Activated CD8-positive, alpha-beta memory T cell treated with anti-CD3 and anti-CD28 coated beads, Interleukin-2, amount 10 ng/mL, durations not matched to agents 7 days and 5 days (primary cell): ENCODE measurements around the gene GPC6. TPM values are rescaled to one million over a fixed set of nuclear protein-coding genes. Genes with fewer than 3 reads are reported as not detected.

Experiments
- ATAC-seq: fragments of 150-1000 bp; cut with Tn5 transposase; one replicate; pipeline ENCODE4 v1.10.0; 2021; ENCODE audit warnings: moderate library complexity
- CTCF ChIA-PET: fragments of 350-600 bp; sonication (Branson Sonifier 250); formaldehyde crosslinking; loops from one replicate; lab custom pipeline; 2021; ENCODE audit warnings: antibody characterized with exemption; lab: Charles Lee
- DNase-seq: peaks from one replicate; pipeline ENCODE4 v3.0.0-alpha.2; 2020
- H3K27ac Mint-ChIP-seq: one replicate; pipeline ENCODE4 v1.8.0; 2021; ENCODE audit warnings: mild to moderate bottlenecking, mixed read lengths
- H3K27me3 Mint-ChIP-seq: one replicate; pipeline ENCODE4 v1.8.0; 2021; ENCODE audit warnings: mixed read lengths
- H3K36me3 Mint-ChIP-seq: one replicate; pipeline ENCODE4 v1.8.0; 2021; ENCODE audit warnings: mild to moderate bottlenecking, mixed read lengths
- H3K4me1 Mint-ChIP-seq: one replicate; pipeline ENCODE4 v1.8.0; 2021; ENCODE audit warnings: mixed read lengths
- H3K4me3 Mint-ChIP-seq: one replicate; pipeline ENCODE4 v1.8.0; 2021; ENCODE audit warnings: mild to moderate bottlenecking, moderate library complexity, mixed read lengths
- H3K9me3 Mint-ChIP-seq: one replicate; pipeline ENCODE4 v1.8.0; 2022; ENCODE audit warnings: low read depth, mixed read lengths
- total RNA-seq, 2 experiments: library from RNA; stranded (reverse); gene quantifications; one replicate each; pipeline ENCODE4 v1.2.3, GENCODE V29; 2021

GPC6 gene
- total RNA-seq, 2 experiments from 2014 or later: not detected

DNA sequence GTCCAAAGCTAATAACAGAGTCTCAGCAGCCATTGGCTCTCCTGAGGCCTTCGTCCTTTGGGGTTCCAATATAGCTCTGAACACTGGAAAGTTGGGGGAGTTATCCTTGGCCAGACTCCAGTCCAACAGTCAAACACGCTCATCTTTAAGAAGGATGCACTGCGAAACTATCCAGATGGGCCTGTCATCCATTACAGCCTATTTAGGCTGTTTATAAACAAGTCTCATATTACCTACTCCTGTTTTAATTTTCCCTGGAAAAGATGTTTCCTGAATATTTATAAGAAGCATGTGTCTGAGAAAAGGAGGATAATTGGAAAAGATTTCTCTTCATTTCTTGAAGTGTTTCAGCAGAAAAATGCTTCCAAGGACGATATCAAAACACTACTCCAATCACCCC, 1082.2 kb downstream of the GPC6 start:
- Mint-ChIP-seq H3K9me3 (no peaks in the 10 kb centered on the region), H3K4me3 (no peak overlapping the region), H3K27ac (no peak overlapping the region), H3K36me3 (peaks cover 10% of the 10 kb centered on the region), H3K4me1 (peaks cover 32% of the 10 kb centered on the region), H3K27me3 (no peaks in the 10 kb centered on the region)
- no peak for DNase-seq
- no peak for ATAC-seq
- CTCF ChIA-PET: interaction anchor here (1.8 kb wide), 1 partner anchor 37 kb away, joined by 5 read pairs; no protein-coding TSS in a partner anchor

DNA sequence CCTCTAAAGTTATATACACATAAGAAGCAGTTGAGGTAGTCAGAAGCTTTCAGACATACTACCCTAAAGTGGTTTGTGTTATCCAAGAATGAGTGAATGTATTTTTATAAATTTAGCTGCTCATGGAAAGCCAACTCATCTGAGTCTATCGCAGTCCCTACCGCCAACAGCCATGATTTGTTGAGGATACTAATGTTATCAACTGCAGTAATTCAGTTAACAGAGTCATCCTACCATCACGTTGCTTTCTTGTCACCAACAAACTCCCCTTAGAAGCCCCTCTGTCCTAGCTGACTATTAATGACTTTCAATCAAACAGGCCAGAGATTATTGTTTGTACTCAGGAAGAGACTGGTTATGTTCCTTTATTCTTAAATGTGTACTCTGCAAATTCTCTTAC, 1083.0 kb downstream of the GPC6 start:
- Mint-ChIP-seq H3K4me1 (peaks cover 40% of the 10 kb centered on the region), H3K27me3 (no peaks in the 10 kb centered on the region), H3K27ac (no peak overlapping the region), H3K9me3 (no peaks in the 10 kb centered on the region), H3K4me3 (no peak overlapping the region), H3K36me3 (peaks cover 10% of the 10 kb centered on the region)
- ATAC-seq (no peak), DNase-seq (no peak)
- CTCF ChIA-PET: interaction anchor here (1.2 to 1.8 kb wide), 4 partner anchors 9 to 41 kb away, joined by 3 to 5 read pairs (median 3); no protein-coding TSS in a partner anchor

DNA sequence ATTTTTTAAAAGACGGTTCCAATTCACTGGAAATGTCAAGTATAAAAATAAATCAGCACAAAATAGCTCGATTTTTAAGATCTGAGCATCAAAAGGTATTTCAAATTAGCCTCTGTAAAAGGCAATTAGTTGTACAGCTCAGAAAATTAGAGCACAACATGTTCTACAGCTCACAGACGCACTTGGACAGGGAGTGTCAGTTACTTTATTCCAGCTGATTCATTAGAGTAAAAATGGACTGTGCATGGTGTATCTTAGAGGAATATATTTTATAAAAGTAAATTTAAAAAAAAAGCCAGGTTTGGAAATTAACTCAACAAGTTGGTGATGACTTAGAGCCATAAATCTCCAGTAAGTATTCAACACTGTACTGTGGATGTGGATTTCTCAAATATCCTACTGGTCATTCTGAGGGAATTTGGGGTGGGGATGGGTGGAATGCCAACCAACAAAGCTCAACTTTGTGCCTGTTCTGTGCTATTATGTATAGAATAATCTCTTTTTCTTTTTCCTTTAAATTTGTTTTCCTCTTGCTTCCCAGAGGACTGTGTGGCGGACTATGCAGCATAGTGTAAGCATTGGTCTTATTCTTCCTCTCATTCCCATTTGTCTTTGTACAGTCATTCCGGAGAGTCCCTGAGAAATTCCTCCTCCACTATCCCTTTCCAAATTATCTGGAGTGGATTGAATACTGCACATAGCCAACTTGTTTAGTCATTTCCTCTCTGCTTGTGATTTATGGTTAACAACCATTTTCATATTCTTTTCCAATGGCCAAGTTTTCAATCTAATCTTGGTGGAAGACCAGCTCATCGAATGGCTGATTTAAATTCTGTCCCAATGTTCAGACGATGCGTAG, 1083.6 kb downstream of the GPC6 start:
- Mint-ChIP-seq H3K4me3 (no peak overlapping the region), H3K4me1 (peaks cover 46% of the 10 kb centered on the region), H3K36me3 (peaks cover 16% of the 10 kb centered on the region), H3K27ac (no peak overlapping the region), H3K9me3 (no peaks in the 10 kb centered on the region), H3K27me3 (no peaks in the 10 kb centered on the region)
- ATAC-seq (no peak), DNase-seq (no peak)
- CTCF ChIA-PET: interaction anchor here (1.2 to 1.8 kb wide), 4 partner anchors 10 to 41 kb away, joined by 3 to 5 read pairs (median 3); no protein-coding TSS in a partner anchor

DNA sequence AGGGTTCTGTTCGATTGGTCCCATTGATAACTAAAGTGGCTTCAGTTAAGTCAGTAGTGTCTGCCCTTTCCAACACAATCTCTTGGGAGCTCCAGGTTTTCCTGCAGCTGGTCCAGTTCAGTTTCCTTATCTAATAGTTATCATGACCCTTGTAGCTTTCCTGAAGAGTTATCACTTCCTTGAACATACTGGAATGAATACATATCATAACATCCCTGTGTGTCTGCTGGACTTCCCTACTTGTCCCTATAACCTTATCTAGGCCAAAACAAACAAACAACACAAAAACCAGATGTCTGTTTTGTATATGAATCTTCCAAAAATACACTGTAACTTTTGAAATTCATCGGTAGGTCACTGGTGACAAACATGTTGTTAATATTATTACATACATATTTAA, 1085.3 kb downstream of the GPC6 start:
- no peak for ATAC-seq
- CTCF ChIA-PET: interaction anchor here (1.1 to 1.7 kb wide), 3 partner anchors 9 to 50 kb away, joined by 3 to 6 read pairs (median 3); no protein-coding TSS in a partner anchor
- H3K27ac Mint-ChIP-seq: peak overlapping the region; percentile 99
- peaks cover 25% of the 10 kb centered on the region for H3K36me3 Mint-ChIP-seq
- no peak for DNase-seq
- H3K9me3 Mint-ChIP-seq: no peaks in the 10 kb centered on the region
- peak overlapping the region; percentile 56 for H3K4me3 Mint-ChIP-seq
- peaks cover 61% of the 10 kb centered on the region for H3K4me1 Mint-ChIP-seq
- no peaks in the 10 kb centered on the region for H3K27me3 Mint-ChIP-seq

DNA sequence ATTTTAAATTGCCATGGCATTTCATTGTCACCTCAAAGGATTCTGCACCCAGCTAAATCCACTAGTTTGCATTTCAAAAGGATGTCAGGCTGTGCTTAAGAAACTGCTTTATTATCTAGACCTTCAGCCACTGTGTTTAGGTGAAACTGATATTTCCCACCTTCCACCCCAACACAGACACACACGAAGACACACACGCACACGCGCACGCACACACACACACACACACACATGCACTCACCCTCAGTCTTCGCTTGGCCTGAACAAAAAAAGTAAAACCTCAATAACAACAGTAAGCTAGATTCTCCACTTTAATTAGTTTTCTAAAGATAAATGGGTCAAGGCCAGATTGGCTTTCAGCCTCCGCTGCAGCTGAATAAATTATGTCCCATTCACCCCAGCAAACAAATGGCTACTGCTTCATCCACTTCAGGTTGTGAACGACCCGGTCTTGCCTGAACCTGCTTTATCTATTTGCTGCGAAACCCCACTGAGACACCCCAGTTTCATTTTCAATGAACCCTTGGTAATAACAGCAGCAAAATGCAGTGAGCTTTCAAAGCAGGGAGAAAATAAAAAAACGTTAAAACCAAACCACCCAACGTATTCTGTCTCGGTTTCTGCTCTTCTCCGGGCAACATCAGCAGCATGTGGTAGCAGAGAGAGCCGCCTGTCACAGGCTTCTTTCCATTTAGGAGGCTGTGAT, 1086.1 kb downstream of the GPC6 start:
- CTCF ChIA-PET: interaction anchor here (1.0 to 1.7 kb wide), 4 partner anchors 10 to 50 kb away, joined by 3 to 6 read pairs (median 4); no protein-coding TSS in a partner anchor
- H3K27ac Mint-ChIP-seq: peak overlapping the region; percentile 99
- peak; percentile 70 for DNase-seq

DNA sequence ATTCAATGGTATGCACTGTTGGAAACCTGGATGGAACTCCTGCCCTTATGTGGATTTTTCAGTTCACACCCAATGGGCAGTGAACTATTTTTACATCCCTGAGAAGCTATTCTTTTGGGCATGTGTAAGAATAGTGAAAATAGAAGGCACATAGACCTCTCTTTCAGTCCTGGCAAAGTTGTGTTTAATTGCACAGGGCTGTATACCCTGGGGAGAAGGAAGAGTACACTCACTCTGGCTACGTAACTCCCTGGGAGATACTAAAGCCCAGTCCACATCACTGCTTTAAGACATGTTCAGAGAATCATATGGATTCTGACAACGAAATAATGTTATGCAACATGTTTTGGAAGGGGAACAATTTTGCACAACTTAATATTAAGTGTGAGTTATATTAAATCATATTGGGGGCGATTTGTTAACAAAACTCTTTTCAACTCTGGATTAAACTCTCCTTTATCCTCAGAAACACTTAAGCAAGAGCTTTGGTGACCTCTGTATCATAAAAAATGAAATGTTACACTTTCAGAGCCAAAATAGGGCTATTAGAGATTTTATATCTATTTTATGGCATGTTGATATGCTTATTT, 1086.8 kb downstream of the GPC6 start:
- CTCF ChIA-PET: interaction anchor here (1.0 to 2.1 kb wide), 4 partner anchors 10 to 49 kb away, joined by 5 to 8 read pairs (median 6); no protein-coding TSS in a partner anchor
- Mint-ChIP-seq H3K36me3 (peaks cover 28% of the 10 kb centered on the region), H3K9me3 (no peaks in the 10 kb centered on the region), H3K27ac (peak overlapping the region; percentile 99), H3K4me3 (peak overlapping the region; percentile 80), H3K4me1 (peaks cover 75% of the 10 kb centered on the region), H3K27me3 (no peaks in the 10 kb centered on the region)
- ATAC-seq (peak; percentile 12), DNase-seq (no peak)

More for the DNA sequence above, 1086.1 kb downstream of the GPC6 start:
- Mint-ChIP-seq H3K36me3 (peaks cover 25% of the 10 kb centered on the region), H3K9me3 (no peaks in the 10 kb centered on the region), H3K4me1 (peaks cover 67% of the 10 kb centered on the region), H3K4me3 (peak overlapping the region; percentile 80), H3K27me3 (no peaks in the 10 kb centered on the region)
- peak; percentile 85 for ATAC-seq

DNA sequence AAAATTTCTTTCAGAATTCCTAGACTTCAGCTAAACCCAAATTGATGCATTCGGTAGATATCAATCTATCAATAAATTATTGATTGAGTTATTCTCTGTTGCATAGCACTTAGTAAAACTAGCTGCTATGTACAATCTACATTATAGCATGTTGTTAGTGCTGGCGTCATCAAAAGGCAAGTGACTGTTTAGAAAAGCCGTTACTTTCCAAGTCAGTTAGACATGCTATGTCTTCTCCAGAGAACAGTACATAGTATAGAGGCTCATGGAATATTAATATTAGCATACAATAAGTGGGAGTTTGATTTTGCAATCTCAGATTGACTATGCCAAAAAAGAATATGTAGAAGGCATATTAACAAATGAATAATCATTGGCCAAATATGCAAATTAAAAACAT, 1087.3 kb downstream of the GPC6 start:
- DNase-seq (no peak), ATAC-seq (no peak)
- peaks cover 28% of the 10 kb centered on the region for H3K36me3 Mint-ChIP-seq
- no peaks in the 10 kb centered on the region for H3K9me3 Mint-ChIP-seq
- H3K27ac Mint-ChIP-seq: peak overlapping the region; percentile 99
- no peak overlapping the region for H3K4me3 Mint-ChIP-seq
- H3K27me3 Mint-ChIP-seq: no peaks in the 10 kb centered on the region
- CTCF ChIA-PET: interaction anchor here (1.8 to 2.1 kb wide), 2 partner anchors 10 to 32 kb away, joined by 6 to 8 read pairs; no protein-coding TSS in a partner anchor
- peaks cover 77% of the 10 kb centered on the region for H3K4me1 Mint-ChIP-seq

DNA sequence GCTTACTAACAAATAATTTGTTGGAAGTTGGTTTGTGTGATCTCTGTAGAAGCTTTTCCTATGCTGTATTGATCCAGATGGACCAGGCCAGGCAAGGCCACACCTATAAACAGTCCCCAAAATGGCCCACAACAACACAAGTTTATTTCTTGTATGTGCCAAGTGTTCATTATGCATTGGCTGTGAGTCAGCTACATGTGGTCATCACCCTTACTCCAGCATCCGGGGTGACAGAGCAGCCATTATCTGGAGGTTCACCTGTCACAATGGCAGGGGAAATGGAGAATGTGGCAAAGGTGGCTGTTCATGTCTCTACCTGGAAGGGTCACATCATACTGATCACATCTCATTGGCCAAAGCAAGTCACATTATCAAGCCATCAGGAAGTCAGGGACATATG, 1088.6 kb downstream of the GPC6 start:
- ATAC-seq (no peak), DNase-seq (no peak)
- H3K36me3 Mint-ChIP-seq: peaks cover 33% of the 10 kb centered on the region
- peaks cover 87% of the 10 kb centered on the region for H3K4me1 Mint-ChIP-seq
- CTCF ChIA-PET: interaction anchor here (1.1 to 2.1 kb wide), 3 partner anchors 8 to 30 kb away, joined by 3 to 8 read pairs (median 6); no protein-coding TSS in a partner anchor
- no peaks in the 10 kb centered on the region for H3K27me3 Mint-ChIP-seq
- H3K4me3 Mint-ChIP-seq: no peak overlapping the region
- peak overlapping the region; percentile 44 for H3K27ac Mint-ChIP-seq
- H3K9me3 Mint-ChIP-seq: no peaks in the 10 kb centered on the region

DNA sequence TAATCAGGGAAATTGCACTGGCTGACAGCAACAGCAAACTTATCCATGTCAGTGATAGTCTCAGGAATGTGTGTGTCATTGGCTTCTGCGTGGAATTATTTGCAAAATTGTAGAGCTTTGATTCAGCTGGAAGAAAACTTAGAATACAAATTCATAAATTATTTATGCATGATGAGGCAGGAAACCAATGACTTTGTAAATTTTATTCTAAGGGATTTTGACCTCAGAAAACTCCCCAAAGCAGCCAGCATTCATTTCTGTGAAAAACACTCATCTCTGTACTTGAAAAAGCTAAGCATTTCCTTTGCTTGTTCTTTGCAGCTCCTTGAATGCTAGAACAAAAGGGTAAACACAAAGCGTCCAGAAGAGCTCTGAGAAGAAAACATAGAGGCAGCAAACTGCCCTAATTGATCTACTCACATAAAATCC, 1090.5 kb downstream of the GPC6 start:
- DNase-seq (no peak), ATAC-seq (peak; percentile 55)
- CTCF ChIA-PET: no interaction called here
- H3K27ac Mint-ChIP-seq: peak overlapping the region; percentile 91
- peaks cover 78% of the 10 kb centered on the region for H3K4me1 Mint-ChIP-seq
- H3K27me3 Mint-ChIP-seq: no peaks in the 10 kb centered on the region
- peaks cover 41% of the 10 kb centered on the region for H3K36me3 Mint-ChIP-seq
- peaks cover 6% of the 10 kb centered on the region for H3K9me3 Mint-ChIP-seq
- peak overlapping the region; percentile 33 for H3K4me3 Mint-ChIP-seq

DNA sequence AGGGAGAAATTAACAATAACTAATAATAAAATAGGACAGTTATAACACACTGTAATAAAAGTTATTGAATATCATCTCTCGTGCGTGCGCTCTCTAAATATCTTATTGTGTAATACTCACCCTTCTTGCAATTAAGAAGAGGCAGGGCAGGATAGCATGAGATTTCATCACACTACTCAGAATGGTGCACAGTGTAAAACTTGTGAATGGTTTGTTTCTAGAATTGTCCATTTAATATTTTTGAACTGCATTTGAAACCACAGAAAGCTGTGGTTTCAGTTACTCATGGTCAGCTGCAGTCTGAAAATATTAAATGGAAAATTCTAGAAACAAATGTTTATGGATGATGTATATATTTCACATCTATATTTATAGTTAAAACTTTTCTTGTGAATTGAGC, 1091.8 kb downstream of the GPC6 start:
- ATAC-seq: no peak

DNA sequence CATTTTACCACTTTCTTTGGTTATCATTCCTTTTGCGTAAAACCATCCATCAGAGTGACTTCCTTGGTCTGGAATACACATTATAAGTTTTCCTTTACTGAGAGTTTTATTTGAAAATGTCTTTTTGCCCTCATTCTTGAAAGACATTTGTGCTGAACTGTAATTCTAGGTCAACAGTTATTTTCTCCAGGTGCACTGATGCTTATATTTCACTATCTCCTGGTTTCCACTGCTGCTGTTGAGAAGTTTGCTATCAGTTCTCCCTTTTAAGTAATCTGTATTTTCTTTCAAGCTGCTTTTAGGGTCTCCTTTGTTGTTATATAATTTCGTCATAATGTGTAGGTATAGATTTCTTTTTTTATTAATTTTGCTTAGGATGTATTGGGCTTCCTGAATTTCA, 1092.9 kb downstream of the GPC6 start:
- H3K4me3 Mint-ChIP-seq: no peak overlapping the region
- H3K4me1 Mint-ChIP-seq: peaks cover 75% of the 10 kb centered on the region
- ATAC-seq (no peak), DNase-seq (no peak)
- peaks cover 41% of the 10 kb centered on the region for H3K36me3 Mint-ChIP-seq
- CTCF ChIA-PET: no interaction called here
- no peaks in the 10 kb centered on the region for H3K27me3 Mint-ChIP-seq
- H3K27ac Mint-ChIP-seq: no peak overlapping the region
- H3K9me3 Mint-ChIP-seq: peaks cover 6% of the 10 kb centered on the region

More for the DNA sequence above, 1091.8 kb downstream of the GPC6 start:
- H3K4me1 Mint-ChIP-seq: peaks cover 76% of the 10 kb centered on the region
- H3K36me3 Mint-ChIP-seq: peaks cover 41% of the 10 kb centered on the region
- CTCF ChIA-PET: interaction anchor here (1.1 kb wide), 1 partner anchor 12 kb away, joined by 3 read pairs; no protein-coding TSS in a partner anchor
- H3K4me3 Mint-ChIP-seq: no peak overlapping the region
- peaks cover 6% of the 10 kb centered on the region for H3K9me3 Mint-ChIP-seq
- no peak overlapping the region for H3K27ac Mint-ChIP-seq
- H3K27me3 Mint-ChIP-seq: no peaks in the 10 kb centered on the region
- DNase-seq: no peak

DNA sequence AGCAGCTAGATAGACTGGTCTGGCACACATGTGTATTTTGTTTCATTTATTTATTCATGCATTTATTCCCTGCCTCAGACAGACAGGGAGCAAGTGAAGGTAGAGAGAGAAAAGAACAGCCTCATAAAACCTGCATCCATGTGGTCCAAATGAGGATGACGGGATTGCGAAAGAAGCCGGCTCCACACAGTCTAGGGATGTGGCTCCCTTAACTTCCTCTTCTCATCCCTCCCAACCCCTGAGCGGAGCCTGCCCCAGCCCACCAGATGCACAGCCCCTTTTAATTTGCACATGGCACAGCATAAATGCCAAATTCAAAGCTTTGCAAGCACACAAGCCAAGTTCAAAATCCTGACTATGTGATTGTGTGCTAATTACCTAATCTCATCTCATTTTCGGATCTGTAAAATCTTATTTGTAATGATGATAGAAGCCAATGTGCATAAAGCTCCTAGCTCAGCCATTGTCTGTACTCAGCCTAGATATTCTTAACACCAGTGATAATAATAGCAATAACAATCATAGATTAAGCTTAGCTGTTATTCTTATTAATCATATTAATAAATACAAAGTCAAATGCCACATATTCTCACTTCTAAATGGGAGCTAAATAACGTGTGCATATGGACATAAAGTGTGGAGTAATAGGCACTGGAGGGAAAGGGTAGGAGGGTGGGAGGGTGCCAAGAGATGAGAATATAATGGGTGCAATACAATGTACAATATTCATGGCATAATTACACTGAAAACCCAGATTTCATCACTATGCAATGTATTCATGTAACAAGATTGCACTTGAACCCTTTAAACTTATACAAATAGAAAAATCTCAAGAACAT, 1096.5 kb downstream of the GPC6 start:
- no peak overlapping the region for H3K4me3 Mint-ChIP-seq
- peaks cover 37% of the 10 kb centered on the region for H3K36me3 Mint-ChIP-seq
- no peaks in the 10 kb centered on the region for H3K27me3 Mint-ChIP-seq
- H3K27ac Mint-ChIP-seq: peak overlapping the region; percentile 99
- no peak for DNase-seq
- peaks cover 75% of the 10 kb centered on the region for H3K4me1 Mint-ChIP-seq
- CTCF ChIA-PET: interaction anchor here (0.8 to 2.2 kb wide), 6 partner anchors 9 to 38 kb away, joined by 3 to 8 read pairs (median 4); no protein-coding TSS in a partner anchor
- no peak for ATAC-seq
- peaks cover 6% of the 10 kb centered on the region for H3K9me3 Mint-ChIP-seq
